Endometrium (tissue), 2 donors: ENCODE results near the gene MYEOV.

Experiments used
- FAIRE-seq: peaks from 2 replicates; lab custom pipeline; 2012; peaks lifted over from hg19 to GRCh38; lab: Jason Lieb, UNC
- donor health status: control.
- donor health status: control.

Gene MYEOV

GRCh38 chr11:69302447-69303020 lies 8.6 kb downstream of the MYEOV start:
- no peak for FAIRE-seq

DNA sequence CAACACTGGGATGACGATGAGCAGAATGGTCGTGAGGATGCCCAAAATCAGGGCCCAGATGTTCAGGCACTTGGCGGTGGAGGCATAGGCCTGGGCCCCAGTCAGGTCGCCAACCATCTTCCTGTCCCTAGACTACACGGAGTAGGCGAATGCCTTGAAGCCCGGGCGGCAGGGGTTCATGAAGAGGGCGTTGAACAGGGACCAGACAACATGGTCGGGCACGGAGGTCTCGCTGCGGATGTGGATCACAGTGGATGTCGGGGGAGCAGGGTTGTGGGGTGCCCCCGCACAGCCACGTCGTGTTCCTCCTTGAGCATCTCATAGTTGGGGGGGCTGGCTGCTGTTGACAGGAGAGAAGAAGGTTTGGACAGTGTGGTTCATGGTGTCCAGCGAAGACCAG lies 9.5 kb downstream of the MYEOV start:
- FAIRE-seq: no peak

GRCh38 chr11:69304258-69304657 lies 10.3 kb downstream of the MYEOV start:
- no peak for FAIRE-seq

GRCh38 chr11:69304686-69305085 lies 10.7 kb downstream of the MYEOV start:
- no peak for FAIRE-seq

DNA sequence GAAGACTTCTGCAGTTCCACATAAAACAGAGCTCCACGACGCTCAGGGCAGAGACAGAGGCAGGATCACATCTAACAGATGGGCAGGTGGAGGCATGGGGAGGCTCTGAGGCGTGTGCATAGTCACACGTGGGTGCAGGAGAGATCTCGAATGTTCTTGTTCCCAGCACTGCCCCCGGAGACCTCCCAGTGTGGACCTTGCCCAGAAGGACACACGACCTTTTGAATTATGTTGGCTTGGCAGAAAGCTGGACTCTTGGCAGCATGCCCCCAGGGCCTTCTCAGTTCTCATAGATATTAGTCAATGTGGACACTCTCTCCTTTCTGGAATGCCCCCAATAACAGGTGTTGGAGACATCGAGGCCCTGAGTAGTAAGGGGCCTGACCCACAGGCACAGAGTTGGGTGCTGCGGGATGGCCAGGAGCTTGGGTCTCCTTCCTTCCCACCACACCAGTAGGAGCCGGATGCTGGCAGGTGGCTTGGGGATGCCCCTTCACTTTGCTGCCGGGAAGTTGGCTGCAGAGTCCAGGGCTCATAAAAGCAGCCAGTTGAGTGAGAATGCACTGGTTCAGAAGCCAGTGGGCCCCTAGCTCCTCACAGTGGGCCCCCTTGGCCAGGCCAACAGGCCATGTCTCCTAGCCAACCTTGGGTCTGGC lies 12.1 kb downstream of the MYEOV start:
- no peak for FAIRE-seq

- FAIRE-seq: no peak
Measured at GRCh38 chr11:69306821-69307220, 12.9 kb downstream of the MYEOV start.

DNA sequence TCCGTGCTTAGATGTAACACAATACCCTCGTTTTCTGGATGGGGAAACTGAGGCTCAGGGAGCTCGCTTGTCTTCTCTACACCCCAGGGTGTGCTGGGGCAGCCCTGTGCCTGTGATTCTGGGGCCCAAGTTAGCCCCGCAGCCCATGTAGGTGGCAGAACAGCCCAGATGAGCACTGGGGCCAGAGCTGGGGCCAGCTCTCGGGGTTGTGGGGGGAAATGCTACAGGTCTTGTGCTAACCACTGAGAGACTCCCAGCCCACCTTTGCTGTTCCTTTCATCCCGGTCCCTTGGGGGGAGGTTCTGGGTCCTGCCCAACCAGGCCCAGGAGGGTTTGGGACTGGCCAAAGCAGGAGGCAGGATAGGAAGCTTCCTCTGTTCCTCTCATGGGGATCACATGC lies 13.5 kb downstream of the MYEOV start:
- no peak for FAIRE-seq

DNA sequence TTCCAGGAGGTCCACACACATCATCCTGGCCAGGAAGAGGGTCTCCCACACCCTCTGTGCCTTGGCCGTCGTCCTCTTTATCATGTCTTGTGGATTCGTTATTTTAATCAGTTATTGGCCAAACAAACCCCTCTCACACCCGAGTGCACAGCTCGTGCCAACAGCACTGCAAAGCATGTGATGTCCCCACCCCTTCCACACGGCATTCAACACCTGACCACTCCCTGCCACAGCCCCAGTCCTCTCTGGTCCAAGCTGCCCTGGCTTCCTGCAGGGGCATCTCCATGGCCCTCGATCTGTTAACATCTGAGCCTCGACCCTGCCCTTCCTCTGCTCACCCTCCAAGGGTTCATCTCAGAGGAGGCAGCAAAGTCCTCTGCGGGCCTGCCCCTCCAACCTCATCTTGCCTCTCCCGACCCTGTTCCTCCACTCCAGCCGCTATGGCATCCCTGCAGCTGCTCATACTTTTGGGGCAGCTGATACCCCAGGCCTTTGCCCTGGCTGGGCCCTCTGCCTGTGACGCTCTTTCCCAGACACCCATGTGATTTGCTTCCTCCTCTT lies 14.0 kb downstream of the MYEOV start:
- no peak for FAIRE-seq

- FAIRE-seq: no peak
Measured at GRCh38 chr11:69308491-69308911, 14.5 kb downstream of the MYEOV start.

GRCh38 chr11:69308936-69309615 lies 15.1 kb downstream of the MYEOV start:
- no peak for FAIRE-seq

GRCh38 chr11:69309631-69310280 lies 15.8 kb downstream of the MYEOV start:
- FAIRE-seq: no peak

GRCh38 chr11:69310351-69310750 lies 16.4 kb downstream of the MYEOV start:
- FAIRE-seq: no peak

DNA sequence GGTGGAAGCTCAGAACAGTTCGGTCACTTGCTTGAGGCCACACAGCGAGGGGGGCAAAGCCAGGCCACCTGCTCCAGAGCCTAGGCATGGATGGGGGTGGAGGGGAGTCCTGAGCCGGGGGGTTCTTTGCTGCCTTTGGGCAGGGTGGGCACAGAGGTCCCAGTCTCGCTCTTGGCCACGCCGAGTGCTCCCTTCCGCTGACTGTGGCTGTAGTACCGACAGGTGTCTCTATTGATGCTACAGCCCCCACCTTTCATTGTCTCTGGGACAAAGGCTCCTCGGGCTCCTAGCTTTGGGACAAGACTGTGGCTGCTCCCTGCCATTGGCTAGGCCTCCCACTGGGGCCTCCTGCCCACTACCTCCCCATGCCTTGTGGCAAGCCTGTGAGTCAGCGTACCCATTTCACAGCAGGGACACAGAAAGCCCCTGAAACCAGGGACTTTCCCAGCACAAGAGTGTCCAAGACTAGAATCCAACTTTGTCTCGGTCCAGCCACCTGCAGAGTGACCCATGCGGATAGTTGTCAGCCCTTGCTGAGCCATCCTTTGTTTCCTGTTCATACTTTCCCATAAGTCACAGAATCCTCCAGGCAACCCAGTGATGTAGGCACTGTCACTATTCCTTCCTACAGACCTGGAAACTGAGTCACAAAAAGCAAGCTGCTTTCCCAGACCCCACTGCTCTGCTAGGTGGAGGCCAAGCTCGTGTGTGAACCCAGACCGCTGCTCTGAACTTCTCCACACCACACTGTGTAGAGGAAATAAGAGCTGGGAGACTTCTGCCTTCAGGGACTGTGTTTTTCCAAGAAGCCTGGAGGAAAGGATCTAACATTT lies 17.2 kb downstream of the MYEOV start:
- FAIRE-seq: no peak

GRCh38 chr11:69311767-69312385 lies 17.9 kb downstream of the MYEOV start:
- FAIRE-seq: no peak

DNA sequence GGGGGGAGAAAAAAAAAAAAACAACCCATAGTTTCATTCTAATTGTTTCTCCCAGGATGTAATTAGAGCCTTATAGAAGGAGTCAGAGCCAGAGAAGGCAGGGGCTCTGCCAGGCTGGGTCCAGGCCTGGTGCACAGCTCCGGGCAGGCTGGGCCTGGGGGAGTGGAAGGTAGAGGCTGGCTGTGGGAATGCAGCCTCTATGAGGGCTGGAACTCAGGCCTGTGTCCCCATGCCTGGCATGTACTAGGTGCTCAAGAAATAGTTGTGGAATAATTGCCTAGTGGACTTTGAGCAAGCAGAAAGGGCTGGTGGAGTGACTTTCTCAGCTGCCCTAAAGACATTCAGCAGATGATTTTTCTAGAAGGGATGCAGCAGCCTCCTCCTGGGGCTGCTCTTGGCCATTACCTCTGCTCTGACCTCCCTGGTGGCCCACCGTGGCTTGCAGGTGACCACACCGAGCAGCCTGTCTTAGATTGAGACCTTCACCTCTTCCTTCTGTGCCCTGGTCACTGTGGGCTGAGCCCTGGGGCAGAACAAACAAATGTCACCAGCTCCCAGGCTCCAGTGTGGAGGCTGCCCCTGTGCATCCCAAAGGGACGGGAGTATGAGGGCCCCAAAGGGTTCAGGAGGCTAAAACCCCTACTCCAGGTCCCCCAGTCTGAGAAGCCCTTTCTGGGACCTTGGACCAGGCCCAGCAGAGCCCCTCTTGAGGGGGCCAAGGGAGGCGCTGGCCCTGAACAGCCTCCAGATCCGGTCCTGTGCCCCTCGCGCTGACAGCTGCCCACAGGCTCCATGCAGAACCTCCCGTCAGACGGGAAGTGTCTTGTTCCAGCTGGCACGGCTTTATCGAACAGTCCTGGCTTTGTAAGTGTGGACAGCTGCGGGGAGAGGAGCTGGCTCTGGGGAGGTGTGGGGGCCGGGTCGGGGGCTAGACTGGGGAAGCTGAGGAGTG lies 18.8 kb downstream of the MYEOV start:
- FAIRE-seq: no peak

DNA sequence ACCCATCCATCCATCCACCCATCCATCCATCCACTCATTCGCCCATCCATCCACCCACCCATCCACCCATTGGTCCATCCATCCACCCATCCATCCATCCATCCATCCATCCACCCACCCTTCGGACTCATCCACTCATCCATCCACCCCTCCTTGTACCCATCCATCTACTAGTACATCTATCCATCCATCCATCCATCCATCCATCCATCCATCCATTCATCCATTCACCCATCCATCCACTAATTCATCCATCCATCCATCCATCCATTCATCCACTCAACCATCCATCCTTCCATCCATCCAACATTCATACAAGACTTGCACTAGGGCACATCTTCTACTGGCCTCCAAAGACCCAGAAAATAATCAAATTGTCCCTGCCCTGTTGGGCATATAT lies 20.0 kb downstream of the MYEOV start:
- FAIRE-seq: no peak

GRCh38 chr11:69314555-69314954 lies 20.6 kb downstream of the MYEOV start:
- no peak for FAIRE-seq

DNA sequence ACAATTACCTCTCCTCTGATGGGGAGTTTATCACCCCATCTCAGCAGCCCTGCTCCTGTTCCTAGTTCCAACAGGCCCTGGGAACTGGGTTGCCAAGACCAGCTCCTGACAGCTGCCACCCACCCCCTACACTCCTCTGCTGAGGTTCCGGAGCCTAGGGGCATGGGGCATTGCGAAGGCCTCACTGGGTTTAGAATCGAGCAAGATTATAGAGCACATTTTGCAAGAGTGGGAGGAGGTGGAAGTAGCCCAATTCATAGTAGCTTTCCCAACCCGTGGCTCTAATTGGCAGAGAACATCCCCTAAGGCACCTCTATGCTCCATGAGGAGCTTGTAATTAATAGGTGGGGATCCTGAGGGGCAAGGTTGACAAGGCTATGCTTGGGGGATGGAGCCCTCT lies 23.0 kb downstream of the MYEOV start:
- no peak for FAIRE-seq

DNA sequence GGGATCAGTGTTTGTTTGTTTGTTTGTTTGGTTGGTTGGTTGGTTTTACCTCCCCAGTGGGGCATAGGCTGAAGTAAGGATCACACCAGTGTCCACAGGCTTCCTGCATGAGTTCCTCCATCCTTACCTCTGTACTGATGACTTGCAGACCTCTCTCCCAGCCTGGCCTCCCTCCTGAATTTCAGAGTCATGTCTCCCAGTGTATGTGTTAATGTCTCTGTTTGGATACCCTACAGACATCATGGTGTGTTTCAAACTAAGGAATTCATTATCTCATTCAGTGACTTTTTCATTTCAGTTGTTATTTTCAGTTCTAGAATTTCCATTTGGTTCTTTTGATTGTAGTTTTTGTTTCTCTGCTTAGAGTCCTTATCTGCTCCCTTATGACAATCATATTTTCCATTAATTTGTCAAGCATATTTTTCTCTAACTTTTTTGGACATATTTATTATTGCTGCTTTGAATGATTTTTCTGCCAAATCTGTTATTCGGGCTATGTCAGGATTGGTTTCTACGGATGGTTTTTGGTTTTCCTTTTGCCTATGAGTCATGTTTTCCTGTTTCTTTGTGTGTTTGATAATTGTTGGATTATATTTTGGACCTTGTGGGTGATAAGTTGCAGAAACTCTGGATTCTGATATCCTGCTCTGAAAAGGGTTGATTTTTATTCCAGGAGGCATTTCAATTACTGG lies 23.6 kb downstream of the MYEOV start:
- FAIRE-seq: no peak

DNA sequence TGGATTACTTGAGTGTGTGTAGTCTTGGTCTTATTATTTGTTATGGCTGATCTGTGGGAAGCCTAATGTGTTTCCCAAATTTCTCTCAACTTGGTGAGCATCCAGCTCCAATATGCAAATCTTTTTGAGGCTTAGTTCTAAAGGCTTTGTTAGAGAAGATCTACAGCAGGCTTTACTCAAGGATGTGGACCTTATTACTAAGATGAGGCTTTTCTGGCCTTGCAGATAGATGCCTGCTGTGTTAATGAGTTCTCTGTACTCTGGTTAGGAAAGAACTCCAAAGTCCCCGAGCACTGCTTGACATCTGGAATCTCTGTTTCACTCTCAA lies 24.1 kb downstream of the MYEOV start:
- no peak for FAIRE-seq
